ENCODE data around the gene CELA2A.

GRCh38 chr1:15435239-15436077 is 21.1 kb upstream of the CELA2A start:
- TF ChIP-seq PPARA (CRISPR knock-in tag; IDR thresholded peaks at IDR 0.05; ENCODE audit: borderline replicate concordance) (no peak), ISL1 (CRISPR knock-in tag; IDR thresholded peaks at IDR 0.05) (no peak), PATZ1 (CRISPR knock-in tag; IDR thresholded peaks at IDR 0.05; ENCODE audit: borderline replicate concordance) (no peak), ZFP3 (CRISPR knock-in tag; IDR thresholded peaks at IDR 0.05) (no peak), ARNTL (CRISPR knock-in tag; IDR thresholded peaks at IDR 0.05; ENCODE audit: borderline replicate concordance, low read depth) (no peak)
